Karpas-422 (cell line): Measurements from ENCODE around the gene SBK1. TPM values are rescaled to one million over a fixed set of nuclear protein-coding genes. Genes with fewer than 3 reads are reported as not detected.
A peak's percentile ranks its signal among the peaks of the same experiment; 100 is the strongest.

Experiments used
- DNase-seq: peaks from one replicate; pipeline ENCODE4 v3.0.0-alpha.2; 2015
- H2AFZ ChIP-seq: fragments of 200-600 bp; sonication (generic); 2 replicates; pipeline ENCODE4 v1.6.1; 2014; ENCODE audit warnings: antibody characterized with exemption, low read length, mixed read lengths
- H3K27ac ChIP-seq: fragments of 200-600 bp; sonication (generic); 2 replicates; pipeline ENCODE4 v1.5.1; 2014; ENCODE audit warnings: mild to moderate bottlenecking, low read length, moderate library complexity
- H3K27me3 ChIP-seq: fragments of 200-600 bp; sonication (generic); 2 replicates; pipeline ENCODE4 v1.6.1; 2014; ENCODE audit warnings: low read length, mixed read lengths
- H3K36me3 ChIP-seq: fragments of 200-600 bp; sonication (generic); 2 replicates; pipeline ENCODE4 v1.6.1; 2014; ENCODE audit warnings: low read length, mixed read lengths; ENCODE audit not compliant: insufficient read depth
- H3K4me1 ChIP-seq: fragments of 200-600 bp; sonication (generic); 2 replicates; pipeline ENCODE4 v1.6.1; 2014; ENCODE audit warnings: mild to moderate bottlenecking, low read length, mixed read lengths
- H3K4me2 ChIP-seq: fragments of 200-600 bp; sonication (generic); 2 replicates; pipeline ENCODE4 v1.6.1; 2014; ENCODE audit warnings: low read length, low read depth, mild to moderate bottlenecking; ENCODE audit not compliant: poor library complexity, severe bottlenecking
- H3K4me3 ChIP-seq: fragments of 200-600 bp; sonication (generic); 2 replicates; pipeline ENCODE4 v1.5.1; 2014; ENCODE audit warnings: mild to moderate bottlenecking, antibody characterized with exemption, low read length, mixed read lengths
- H3K79me2 ChIP-seq: fragments of 200-600 bp; sonication (generic); 2 replicates; pipeline ENCODE4 v1.6.1; 2014; ENCODE audit warnings: mild to moderate bottlenecking, low read length, mixed read lengths
- H3K9ac ChIP-seq: fragments of 200-600 bp; sonication (generic); 2 replicates; pipeline ENCODE4 v1.6.0; 2014; ENCODE audit warnings: low read length
- H3K9me2 ChIP-seq: fragments of 200-600 bp; sonication (generic), shearing (Covaris generic); replicated peaks from 2 replicates; pipeline ENCODE4 v1.6.0; 2014; ENCODE audit warnings: mild to moderate bottlenecking, low read length, moderate library complexity; ENCODE audit not compliant: insufficient read depth
- H3K9me3 ChIP-seq: fragments of 300-700, 200-600 bp; sonication (generic); 2 replicates; pipeline ENCODE4 v1.6.1; 2014; ENCODE audit warnings: low read length, mixed read lengths
- H4K20me1 ChIP-seq: fragments of 200-600 bp; sonication (generic); 2 replicates; pipeline ENCODE4 v1.6.1; 2014; ENCODE audit warnings: mild to moderate bottlenecking, antibody characterized with exemption, low read length, low read depth; ENCODE audit not compliant: insufficient read depth
- total RNA-seq: library from RNA; depleted of rRNA; stranded (reverse); fragments of >200 nt; shearing (Covaris generic); gene quantifications from 2 replicates; pipeline ENCODE4 v1.2.3, GENCODE V29; 2014; ENCODE audit warnings: low replicate concordance

The SBK1 gene
- total RNA-seq, 1 experiment from 2014 or later, result 0.07 TPM

DNA sequence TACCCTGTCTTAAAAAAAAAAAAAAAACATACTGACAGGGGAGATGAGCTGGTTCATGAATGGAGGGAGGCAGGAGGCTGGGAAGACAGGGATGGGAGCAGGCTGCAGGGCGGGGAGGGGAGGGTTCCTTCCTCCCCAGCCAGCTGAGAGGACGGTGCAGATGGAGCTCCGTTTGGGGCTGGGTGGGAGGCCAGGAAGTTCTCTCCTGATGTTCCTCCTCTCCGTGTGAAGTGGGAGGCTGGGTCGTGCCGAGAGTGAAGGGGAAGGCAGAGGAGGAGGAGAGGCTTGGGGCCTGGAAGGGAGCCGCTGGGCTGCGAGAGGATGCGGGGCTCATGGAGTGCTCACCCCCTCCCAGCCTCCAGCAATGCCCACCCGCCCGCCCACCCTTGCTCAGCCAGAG is 21.3 kb downstream of the SBK1 start:
- Histone ChIP-seq H3K9ac (no peak overlapping the region), H3K79me2 (no peaks in the 10 kb centered on the region), H3K27ac (no peak overlapping the region), H3K9me2 (no peaks in the 10 kb centered on the region), H3K27me3 (no peaks in the 10 kb centered on the region), H3K9me3 (no peaks in the 10 kb centered on the region), H3K4me2 (no peak overlapping the region), H3K36me3 (no peaks in the 10 kb centered on the region), H3K4me3 (no peak overlapping the region), H2AFZ (no peak overlapping the region), H3K4me1 (no peaks in the 10 kb centered on the region), H4K20me1 (no peaks in the 10 kb centered on the region)
- DNase-seq, result no peak

DNA sequence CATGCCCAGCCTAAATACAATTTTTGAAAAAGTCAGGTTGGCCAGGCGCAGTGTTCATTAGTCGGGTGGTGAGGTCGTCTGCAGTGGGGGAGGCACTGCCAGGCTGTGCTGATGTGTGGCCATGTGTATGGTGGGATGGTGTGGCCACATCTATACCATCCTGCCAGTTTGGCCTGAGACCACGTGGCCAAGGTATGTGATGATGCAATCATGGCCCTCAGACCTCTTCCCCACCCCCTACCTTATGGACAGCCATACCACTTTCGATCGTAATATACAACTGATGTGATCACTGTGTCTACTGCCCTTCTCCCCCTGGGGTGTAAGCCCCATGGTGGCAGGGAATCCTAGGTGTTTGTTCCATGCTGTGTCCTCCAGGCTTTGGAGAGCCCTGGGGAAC is 23.7 kb downstream of the SBK1 start:
- Histone ChIP-seq H3K4me2 (no peak overlapping the region), H3K27me3 (no peaks in the 10 kb centered on the region), H3K36me3 (no peaks in the 10 kb centered on the region), H3K9ac (no peak overlapping the region), H3K9me2 (no peaks in the 10 kb centered on the region), H3K79me2 (no peaks in the 10 kb centered on the region), H3K4me3 (no peak overlapping the region), H3K9me3 (no peaks in the 10 kb centered on the region), H3K4me1 (no peaks in the 10 kb centered on the region), H4K20me1 (no peaks in the 10 kb centered on the region), H3K27ac (no peak overlapping the region), H2AFZ (no peak overlapping the region)
- DNase-seq, result no peak

DNA sequence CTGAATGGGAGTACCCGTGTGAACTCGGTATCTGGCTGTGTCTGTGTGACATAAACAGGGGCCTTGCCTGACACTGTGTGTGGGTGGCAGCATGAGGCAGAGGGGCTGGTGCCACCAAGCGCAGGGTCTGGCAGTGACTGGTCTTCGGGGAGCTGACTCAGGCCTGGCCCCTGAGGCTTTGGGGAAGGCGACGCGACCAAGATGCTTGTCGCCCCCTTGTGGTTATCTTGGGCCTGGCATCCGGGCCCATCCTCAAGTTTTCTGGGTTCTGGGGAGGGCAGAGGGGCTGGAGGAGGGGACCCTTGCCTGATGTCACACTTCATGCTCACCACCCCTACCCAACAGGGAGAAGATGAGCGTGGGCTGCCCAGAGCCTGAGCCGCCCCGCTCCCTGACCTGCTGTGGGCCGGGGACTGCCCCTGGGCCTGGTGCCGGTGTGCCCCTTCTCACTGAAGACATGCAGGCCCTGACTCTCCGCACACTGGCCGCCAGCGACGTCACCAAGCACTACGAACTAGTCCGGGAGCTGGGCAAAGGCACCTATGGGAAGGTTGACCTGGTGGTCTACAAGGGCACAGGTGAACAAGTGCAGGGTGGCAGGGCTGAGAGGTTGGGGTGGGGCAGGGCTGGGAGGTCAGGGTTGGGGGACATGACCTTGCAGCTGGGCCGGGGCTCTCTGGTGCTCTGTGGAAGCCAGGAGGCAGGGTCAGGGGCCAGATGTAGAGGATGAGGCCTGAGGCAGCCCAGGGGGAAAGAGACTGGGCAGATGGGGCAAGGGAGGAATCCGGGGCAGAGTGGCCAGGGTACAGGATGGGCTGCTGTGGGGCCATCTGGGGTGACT is 24.9 kb downstream of the SBK1 start:
- Histone ChIP-seq H2AFZ (no peak overlapping the region), H4K20me1 (no peaks in the 10 kb centered on the region), H3K9me2 (no peaks in the 10 kb centered on the region), H3K27me3 (no peaks in the 10 kb centered on the region), H3K79me2 (no peaks in the 10 kb centered on the region), H3K27ac (no peak overlapping the region), H3K9me3 (no peaks in the 10 kb centered on the region), H3K4me2 (no peak overlapping the region), H3K4me3 (no peak overlapping the region), H3K9ac (no peak overlapping the region), H3K4me1 (no peaks in the 10 kb centered on the region), H3K36me3 (no peaks in the 10 kb centered on the region)
- peak; percentile 86 for DNase-seq

DNA sequence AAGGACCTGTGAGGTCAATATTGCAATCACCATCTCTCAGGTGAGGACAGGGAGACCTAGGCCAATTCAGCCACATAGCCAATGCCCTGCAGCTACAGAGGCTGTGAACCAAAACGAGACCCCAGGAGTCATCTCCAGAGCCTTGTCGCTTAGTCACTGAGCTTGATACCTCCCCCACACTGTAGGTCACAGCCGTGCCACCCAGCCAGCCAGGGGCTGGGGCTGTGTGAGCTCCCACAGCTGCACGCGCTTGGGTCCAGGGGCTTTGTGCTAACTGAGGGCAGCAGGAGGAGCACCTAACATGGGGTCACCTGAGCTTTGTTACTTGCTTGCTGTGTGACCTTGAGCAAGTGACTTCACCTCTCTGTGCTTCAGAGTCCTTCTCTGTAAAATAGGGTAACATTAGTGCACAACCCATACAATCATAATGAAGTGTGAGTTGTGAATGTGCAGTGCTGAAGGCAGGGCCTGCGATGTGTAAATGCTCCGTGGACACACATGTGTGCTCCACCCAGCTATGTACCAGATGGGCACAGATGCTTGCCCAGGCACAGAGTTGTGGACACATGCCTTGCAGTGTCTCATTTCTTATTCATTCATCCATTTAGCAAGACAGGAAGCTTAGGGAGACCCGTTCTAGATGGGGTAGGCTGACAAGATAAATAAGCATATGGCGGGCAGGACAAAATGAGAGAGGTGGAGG is 25.9 kb downstream of the SBK1 start:
- H3K4me1 ChIP-seq, result no peaks in the 10 kb centered on the region
- DNase-seq, result no peak

DNA sequence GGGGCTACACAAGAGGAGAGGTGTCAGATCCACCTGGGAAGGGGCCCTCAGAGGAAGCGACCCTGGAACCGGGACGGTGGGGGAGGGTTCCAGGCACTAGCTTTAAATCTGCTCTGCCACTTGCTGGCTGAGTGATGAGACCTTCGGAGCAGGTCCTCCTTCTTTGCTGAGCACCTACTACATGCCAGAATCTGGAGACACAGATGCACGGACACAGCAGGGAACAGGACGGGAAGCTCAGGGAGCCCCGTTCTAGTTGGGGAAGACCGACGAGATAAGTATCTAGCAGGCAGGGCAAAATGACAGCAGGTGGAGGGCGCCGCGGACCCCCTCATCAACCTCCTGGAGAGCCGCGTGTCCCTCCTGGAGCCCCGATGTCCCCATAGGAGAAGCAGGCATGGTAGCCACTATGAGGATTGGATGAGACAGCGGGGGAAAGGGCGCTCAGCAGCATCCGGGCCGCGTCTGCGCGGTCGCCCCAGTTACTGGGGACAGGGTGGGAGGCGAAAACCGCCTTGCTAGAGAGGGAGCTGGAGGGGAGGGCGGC is 27.2 kb downstream of the SBK1 start:
- no peaks in the 10 kb centered on the region for H3K27me3 ChIP-seq
- no peaks in the 10 kb centered on the region for H3K36me3 ChIP-seq
- H4K20me1 ChIP-seq, result no peaks in the 10 kb centered on the region
- DNase-seq, result no peak
- no peak overlapping the region for H3K9ac ChIP-seq
- H3K9me2 ChIP-seq, result no peaks in the 10 kb centered on the region
- H3K9me3 ChIP-seq, result no peaks in the 10 kb centered on the region
- H3K27ac ChIP-seq, result no peak overlapping the region
- no peak overlapping the region for H3K4me2 ChIP-seq
- no peaks in the 10 kb centered on the region for H3K79me2 ChIP-seq
- H2AFZ ChIP-seq, result no peak overlapping the region
- H3K4me1 ChIP-seq, result no peaks in the 10 kb centered on the region
- no peak overlapping the region for H3K4me3 ChIP-seq

More for the DNA sequence above, 25.9 kb downstream of the SBK1 start:
- no peak overlapping the region for H2AFZ ChIP-seq
- H3K27ac ChIP-seq, result no peak overlapping the region
- H4K20me1 ChIP-seq, result no peaks in the 10 kb centered on the region
- no peak overlapping the region for H3K4me3 ChIP-seq
- no peak overlapping the region for H3K4me2 ChIP-seq
- H3K79me2 ChIP-seq, result no peaks in the 10 kb centered on the region
- no peaks in the 10 kb centered on the region for H3K9me3 ChIP-seq
- H3K27me3 ChIP-seq, result no peaks in the 10 kb centered on the region
- H3K9me2 ChIP-seq, result no peaks in the 10 kb centered on the region
- H3K36me3 ChIP-seq, result no peaks in the 10 kb centered on the region
- no peak overlapping the region for H3K9ac ChIP-seq

DNA sequence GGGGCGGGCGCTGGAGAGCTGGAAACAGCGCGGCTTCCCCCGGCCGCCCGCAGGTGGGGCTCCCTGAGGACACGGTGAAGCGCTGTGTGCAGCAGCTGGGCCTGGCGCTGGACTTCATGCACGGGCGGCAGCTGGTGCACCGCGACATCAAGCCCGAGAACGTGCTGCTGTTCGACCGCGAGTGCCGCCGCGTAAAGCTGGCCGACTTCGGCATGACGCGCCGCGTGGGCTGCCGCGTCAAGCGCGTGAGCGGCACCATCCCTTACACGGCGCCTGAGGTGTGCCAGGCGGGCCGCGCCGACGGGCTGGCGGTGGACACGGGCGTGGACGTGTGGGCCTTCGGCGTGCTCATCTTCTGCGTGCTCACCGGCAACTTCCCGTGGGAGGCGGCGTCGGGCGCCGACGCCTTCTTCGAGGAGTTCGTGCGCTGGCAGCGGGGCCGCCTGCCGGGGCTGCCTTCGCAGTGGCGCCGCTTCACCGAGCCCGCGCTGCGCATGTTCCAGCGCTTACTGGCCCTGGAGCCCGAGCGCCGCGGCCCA is 27.8 kb downstream of the SBK1 start:
- H4K20me1 ChIP-seq, result no peaks in the 10 kb centered on the region
- no peak overlapping the region for H3K27ac ChIP-seq
- H3K9ac ChIP-seq, result no peak overlapping the region
- H3K4me1 ChIP-seq, result no peaks in the 10 kb centered on the region
- no peak overlapping the region for H3K4me2 ChIP-seq
- no peaks in the 10 kb centered on the region for H3K36me3 ChIP-seq
- no peak for DNase-seq
- H3K4me3 ChIP-seq, result no peak overlapping the region
- no peak overlapping the region for H2AFZ ChIP-seq
- H3K79me2 ChIP-seq, result no peaks in the 10 kb centered on the region
- H3K9me2 ChIP-seq, result no peaks in the 10 kb centered on the region
- H3K9me3 ChIP-seq, result no peaks in the 10 kb centered on the region
- no peaks in the 10 kb centered on the region for H3K27me3 ChIP-seq

DNA sequence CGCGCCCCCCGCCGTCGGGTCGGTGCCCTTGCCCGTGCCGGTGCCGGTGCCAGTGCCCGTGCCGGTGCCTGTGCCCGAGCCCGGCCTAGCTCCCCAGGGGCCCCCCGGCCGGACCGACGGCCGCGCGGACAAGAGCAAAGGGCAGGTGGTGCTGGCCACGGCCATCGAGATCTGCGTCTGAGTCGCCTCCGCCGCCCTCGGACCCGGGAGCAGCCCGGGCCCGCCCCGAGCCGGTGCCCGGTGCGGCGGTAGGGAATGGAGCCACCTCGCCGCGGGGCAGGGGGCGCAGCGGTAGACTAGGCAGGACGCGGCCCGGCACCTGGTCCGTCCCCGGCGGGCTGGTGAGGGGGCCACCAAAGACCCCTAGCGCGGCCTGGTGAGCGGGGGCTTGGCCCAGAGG is 28.4 kb downstream of the SBK1 start:
- DNase-seq, result no peak
- no peaks in the 10 kb centered on the region for H4K20me1 ChIP-seq
- H3K9me3 ChIP-seq, result no peaks in the 10 kb centered on the region
- H2AFZ ChIP-seq, result no peak overlapping the region
- H3K4me3 ChIP-seq, result no peak overlapping the region
- no peak overlapping the region for H3K4me2 ChIP-seq
- H3K27ac ChIP-seq, result no peak overlapping the region
- no peaks in the 10 kb centered on the region for H3K36me3 ChIP-seq
- peaks cover 5% of the 10 kb centered on the region; the same call in 1 of the 2 replicates for H3K4me1 ChIP-seq
- no peak overlapping the region for H3K9ac ChIP-seq
- H3K27me3 ChIP-seq, result no peaks in the 10 kb centered on the region
- no peaks in the 10 kb centered on the region for H3K79me2 ChIP-seq
- H3K9me2 ChIP-seq, result no peaks in the 10 kb centered on the region
